Astrocyte (in vitro differentiated cells and primary cell): ENCODE data around the gene PRM2.

ENCODE experiments used
- EZH2 ChIP-seq: IDR thresholded peaks from 2 replicates; pipeline ENCODE4 v1.6.1; 2012; ENCODE audit warnings: mild to moderate bottlenecking, low read length, inconsistent platforms; ENCODE audit not compliant: insufficient read depth
- TF ChIP-seq, protein P1 (sequence below): IDR thresholded peaks from 2 replicates; pipeline ENCODE4 v1.5.1; 2011; ENCODE audit warnings: low read depth, mild to moderate bottlenecking, inconsistent platforms, low read length, moderate library complexity; ENCODE audit not compliant: insufficient read depth

GRCh38 chr16:11301645-11302501 is 25.6 kb upstream of the PRM2 start:
- TF ChIP-seq, protein P1, sequence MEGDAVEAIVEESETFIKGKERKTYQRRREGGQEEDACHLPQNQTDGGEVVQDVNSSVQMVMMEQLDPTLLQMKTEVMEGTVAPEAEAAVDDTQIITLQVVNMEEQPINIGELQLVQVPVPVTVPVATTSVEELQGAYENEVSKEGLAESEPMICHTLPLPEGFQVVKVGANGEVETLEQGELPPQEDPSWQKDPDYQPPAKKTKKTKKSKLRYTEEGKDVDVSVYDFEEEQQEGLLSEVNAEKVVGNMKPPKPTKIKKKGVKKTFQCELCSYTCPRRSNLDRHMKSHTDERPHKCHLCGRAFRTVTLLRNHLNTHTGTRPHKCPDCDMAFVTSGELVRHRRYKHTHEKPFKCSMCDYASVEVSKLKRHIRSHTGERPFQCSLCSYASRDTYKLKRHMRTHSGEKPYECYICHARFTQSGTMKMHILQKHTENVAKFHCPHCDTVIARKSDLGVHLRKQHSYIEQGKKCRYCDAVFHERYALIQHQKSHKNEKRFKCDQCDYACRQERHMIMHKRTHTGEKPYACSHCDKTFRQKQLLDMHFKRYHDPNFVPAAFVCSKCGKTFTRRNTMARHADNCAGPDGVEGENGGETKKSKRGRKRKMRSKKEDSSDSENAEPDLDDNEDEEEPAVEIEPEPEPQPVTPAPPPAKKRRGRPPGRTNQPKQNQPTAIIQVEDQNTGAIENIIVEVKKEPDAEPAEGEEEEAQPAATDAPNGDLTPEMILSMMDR: no peak
- no peak for TF ChIP-seq EZH2
